CD4-positive, alpha-beta T cell treated with Interleukin-10 for 1 hour (primary cell): ENCODE results near the gene CNTNAP2.

Experiments used
- DNase-seq: peaks from one replicate; pipeline ENCODE4 v3.0.0-alpha.2; 2020

The CNTNAP2 gene

GRCh38 chr7:147516391-147516790 lies 1399.8 kb downstream of the CNTNAP2 start:
- no peak for DNase-seq

GRCh38 chr7:147519062-147519461 lies 1402.5 kb downstream of the CNTNAP2 start:
- DNase-seq: no peak

- no peak for DNase-seq
Observed at GRCh38 chr7:147523056-147523455, 1406.5 kb downstream of the CNTNAP2 start.

GRCh38 chr7:147524726-147525250 lies 1408.2 kb downstream of the CNTNAP2 start:
- DNase-seq: no peak

- DNase-seq: no peak
Observed at GRCh38 chr7:147525325-147525724, 1408.7 kb downstream of the CNTNAP2 start.

- no peak for DNase-seq
Observed at GRCh38 chr7:147535701-147536111, 1419.1 kb downstream of the CNTNAP2 start.

GRCh38 chr7:147539685-147540084 lies 1423.1 kb downstream of the CNTNAP2 start:
- DNase-seq: no peak

GRCh38 chr7:147540743-147541142 lies 1424.1 kb downstream of the CNTNAP2 start:
- DNase-seq: no peak

- no peak for DNase-seq
Observed at GRCh38 chr7:147541261-147541660, 1424.7 kb downstream of the CNTNAP2 start.

GRCh38 chr7:147547252-147547897 lies 1430.8 kb downstream of the CNTNAP2 start:
- no peak for DNase-seq

GRCh38 chr7:147556317-147556716 lies 1439.7 kb downstream of the CNTNAP2 start:
- no peak for DNase-seq

GRCh38 chr7:147563669-147564068 lies 1447.1 kb downstream of the CNTNAP2 start:
- no peak for DNase-seq

GRCh38 chr7:147564786-147565476 lies 1448.3 kb downstream of the CNTNAP2 start:
- DNase-seq: no peak

GRCh38 chr7:147567043-147567442 lies 1450.4 kb downstream of the CNTNAP2 start:
- DNase-seq: no peak

GRCh38 chr7:147569116-147569913 lies 1452.7 kb downstream of the CNTNAP2 start:
- no peak for DNase-seq

- DNase-seq: no peak
Observed at GRCh38 chr7:147570390-147570789, 1453.8 kb downstream of the CNTNAP2 start.

GRCh38 chr7:147571436-147572185 lies 1455.0 kb downstream of the CNTNAP2 start:
- DNase-seq: no peak

GRCh38 chr7:147578196-147578595 lies 1461.6 kb downstream of the CNTNAP2 start:
- no peak for DNase-seq

- DNase-seq: no peak
Observed at GRCh38 chr7:147579148-147579547, 1462.5 kb downstream of the CNTNAP2 start.

- no peak for DNase-seq
Observed at GRCh38 chr7:147584771-147585193, 1468.2 kb downstream of the CNTNAP2 start.

- no peak for DNase-seq
Observed at GRCh38 chr7:147586110-147586509, 1469.5 kb downstream of the CNTNAP2 start.

- DNase-seq: no peak
Observed at GRCh38 chr7:147586526-147586925, 1469.9 kb downstream of the CNTNAP2 start.
